Measurements from ENCODE around the gene SYCP3.

SYCP3 gene

GRCh38 chr12:101746661-101747060, 7.4 kb upstream of the SYCP3 start:
- H3K4me3 ChIP-seq (ENCODE audit: low read length), result no peak overlapping the region
- TF ChIP-seq, protein P1, sequence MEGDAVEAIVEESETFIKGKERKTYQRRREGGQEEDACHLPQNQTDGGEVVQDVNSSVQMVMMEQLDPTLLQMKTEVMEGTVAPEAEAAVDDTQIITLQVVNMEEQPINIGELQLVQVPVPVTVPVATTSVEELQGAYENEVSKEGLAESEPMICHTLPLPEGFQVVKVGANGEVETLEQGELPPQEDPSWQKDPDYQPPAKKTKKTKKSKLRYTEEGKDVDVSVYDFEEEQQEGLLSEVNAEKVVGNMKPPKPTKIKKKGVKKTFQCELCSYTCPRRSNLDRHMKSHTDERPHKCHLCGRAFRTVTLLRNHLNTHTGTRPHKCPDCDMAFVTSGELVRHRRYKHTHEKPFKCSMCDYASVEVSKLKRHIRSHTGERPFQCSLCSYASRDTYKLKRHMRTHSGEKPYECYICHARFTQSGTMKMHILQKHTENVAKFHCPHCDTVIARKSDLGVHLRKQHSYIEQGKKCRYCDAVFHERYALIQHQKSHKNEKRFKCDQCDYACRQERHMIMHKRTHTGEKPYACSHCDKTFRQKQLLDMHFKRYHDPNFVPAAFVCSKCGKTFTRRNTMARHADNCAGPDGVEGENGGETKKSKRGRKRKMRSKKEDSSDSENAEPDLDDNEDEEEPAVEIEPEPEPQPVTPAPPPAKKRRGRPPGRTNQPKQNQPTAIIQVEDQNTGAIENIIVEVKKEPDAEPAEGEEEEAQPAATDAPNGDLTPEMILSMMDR (IDR thresholded peaks at IDR 0.05; ENCODE audit: insufficient read depth, low read depth, low read length, missing control alignments), result no peak
- DNase-seq (ENCODE audit: low read depth), result no peak

- no peak for DNase-seq (ENCODE audit: low read depth)
- H3K4me3 ChIP-seq (ENCODE audit: low read length), result no peak overlapping the region
- TF ChIP-seq, protein P1 (IDR thresholded peaks at IDR 0.05; ENCODE audit: insufficient read depth, low read depth, low read length, missing control alignments), result no peak
These were observed 6.9 kb upstream of the SYCP3 start for GRCh38 chr12:101746196-101746595.

GRCh38 chr12:101745481-101745880, 6.2 kb upstream of the SYCP3 start:
- no peak overlapping the region for H3K4me3 ChIP-seq (ENCODE audit: low read length)
- peak; percentile 57 for DNase-seq (ENCODE audit: low read depth)
- TF ChIP-seq, protein P1 (IDR thresholded peaks at IDR 0.05; ENCODE audit: insufficient read depth, low read depth, low read length, missing control alignments), result no peak

- TF ChIP-seq, protein P1 (IDR thresholded peaks at IDR 0.05; ENCODE audit: insufficient read depth, low read depth, low read length, missing control alignments), result no peak
- no peak for DNase-seq (ENCODE audit: low read depth)
- no peak overlapping the region for H3K4me3 ChIP-seq (ENCODE audit: low read length)
These were observed 4.6 kb upstream of the SYCP3 start for GRCh38 chr12:101743724-101744472.

DNA sequence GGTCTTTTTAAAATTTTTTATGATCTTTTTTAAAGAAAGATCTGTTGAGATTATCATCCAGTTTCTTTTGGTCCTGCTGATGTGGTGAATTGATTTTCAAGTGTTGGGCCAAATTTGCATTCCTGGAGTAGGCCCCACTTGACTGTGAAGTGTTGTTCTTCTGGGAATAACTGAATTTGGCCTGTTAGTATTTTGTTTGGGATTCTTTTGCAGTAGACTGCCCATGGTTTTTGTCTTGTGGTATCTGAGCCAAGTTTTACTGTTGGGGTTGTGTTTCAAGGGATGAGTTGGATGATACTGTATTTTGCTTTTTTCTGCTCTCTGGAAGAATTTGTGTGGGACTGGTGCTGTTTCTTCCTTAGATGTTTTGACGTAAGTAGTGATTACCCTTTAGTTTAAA, 4.0 kb upstream of the SYCP3 start:
- no peak for DNase-seq (ENCODE audit: low read depth)
- H3K4me3 ChIP-seq (ENCODE audit: low read length), result no peak overlapping the region

DNA sequence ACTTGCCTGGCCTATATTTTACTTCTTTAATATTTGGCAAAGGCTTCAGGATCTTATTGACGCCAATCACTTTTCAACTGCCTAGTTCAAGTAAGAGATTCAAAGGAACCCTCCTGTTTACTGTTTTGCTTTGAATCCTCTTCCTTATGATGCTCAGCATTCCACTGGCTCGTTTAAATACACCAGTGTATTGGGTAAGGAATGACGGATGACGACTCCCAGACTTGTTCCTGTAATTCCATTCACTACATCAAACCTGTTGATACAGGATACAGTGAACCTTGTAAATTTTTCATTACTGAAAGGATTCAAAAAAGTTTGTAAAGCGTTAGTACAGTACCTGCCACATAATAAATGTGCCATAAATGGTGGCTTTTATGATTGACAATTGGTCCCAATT, 1.7 kb upstream of the SYCP3 start:
- H3K4me3 ChIP-seq (ENCODE audit: low read length), result no peak overlapping the region
- TF ChIP-seq, protein P1 (IDR thresholded peaks at IDR 0.05; ENCODE audit: insufficient read depth, low read depth, low read length, missing control alignments), result no peak
- peak; percentile 5 for DNase-seq (ENCODE audit: low read depth)

More for the DNA sequence above, 4.0 kb upstream of the SYCP3 start:
- TF ChIP-seq, protein P1 (IDR thresholded peaks at IDR 0.05; ENCODE audit: insufficient read depth, low read depth, low read length, missing control alignments), result no peak

GRCh38 chr12:101740566-101740965, 1.3 kb upstream of the SYCP3 start:
- H3K4me3 ChIP-seq (ENCODE audit: low read length), result no peak overlapping the region
- no peak for DNase-seq (ENCODE audit: low read depth)
- TF ChIP-seq, protein P1 (IDR thresholded peaks at IDR 0.05; ENCODE audit: insufficient read depth, low read depth, low read length, missing control alignments), result no peak

All from epithelial cell of esophagus (primary cell).